ENCODE data around the gene KLHDC4. TPM values are rescaled to one million over a fixed set of nuclear protein-coding genes. Genes with fewer than 3 reads are reported as not detected.
A peak's percentile ranks its signal among the peaks of the same experiment; 100 is the strongest.

The KLHDC4 gene
- total and polyA plus RNA-seq, 10 of the 15 experiments (the other 5 are each of a cell fraction or from before 2014, with no cell fraction given): 0.80 to 62.1 (median 32.8) TPM

DNA sequence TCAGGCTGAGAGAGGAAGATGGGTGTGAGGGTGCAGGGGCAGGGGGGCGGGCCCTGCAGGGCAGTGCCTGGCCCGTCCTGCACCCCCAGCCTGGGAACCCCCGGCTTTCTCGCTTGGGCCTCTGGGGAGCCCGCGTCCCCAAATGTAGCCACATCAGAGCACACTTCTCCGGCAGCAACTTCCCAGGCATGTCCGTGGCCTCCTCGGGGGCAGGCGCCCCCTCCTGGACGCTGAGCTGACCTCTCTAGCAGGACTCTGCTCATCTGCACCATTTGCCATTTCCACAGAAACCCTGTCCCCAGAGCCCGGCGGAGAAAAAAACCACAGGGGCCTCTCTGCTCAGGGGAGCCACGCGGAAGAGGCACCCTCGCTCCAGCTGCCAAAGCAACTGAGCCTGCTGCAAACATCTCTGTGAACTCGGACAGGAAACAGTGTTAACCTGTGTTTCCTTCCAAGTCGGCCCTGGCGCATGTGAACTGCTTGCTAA lies 63.4 kb downstream of the KLHDC4 start (continued):
- peak; percentile 40; the same call in 1 of the 2 replicates for TF ChIP-seq FOXM1 (IDR thresholded peaks at IDR 0.05; ENCODE audit: low read depth, low read length)
- no peak for TF ChIP-seq RBBP5 (conservative IDR thresholded peaks at IDR 0.05)
- TF ChIP-seq POLR2AphosphoS5 (IDR thresholded peaks at IDR 0.05; ENCODE audit: low read length): no peak
- TF ChIP-seq, protein P1, sequence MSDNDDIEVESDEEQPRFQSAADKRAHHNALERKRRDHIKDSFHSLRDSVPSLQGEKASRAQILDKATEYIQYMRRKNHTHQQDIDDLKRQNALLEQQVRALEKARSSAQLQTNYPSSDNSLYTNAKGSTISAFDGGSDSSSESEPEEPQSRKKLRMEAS (IDR thresholded peaks at IDR 0.05; ENCODE audit: low read depth, low read length): no peak
- no peak for TF ChIP-seq KLF5 (IDR thresholded peaks at IDR 0.05; ENCODE audit: partially characterized antibody)
- peak; percentile 54 for TF ChIP-seq RAD21 (IDR thresholded peaks at IDR 0.05; ENCODE audit: insufficient read depth, low read depth, low read length)
- TF ChIP-seq MXI1 (IDR thresholded peaks at IDR 0.05; ENCODE audit: low read depth, low read length): 0 out of 2 replicates have a peak, but pooled peaks have one; percentile 21
- TF ChIP-seq ZNF207 (IDR thresholded peaks at IDR 0.05; ENCODE audit: borderline replicate concordance): no peak
- TF ChIP-seq CREB1 (IDR thresholded peaks at IDR 0.05; ENCODE audit: low read depth): peak; percentile 29; the same call in 1 of the 2 replicates
- TF ChIP-seq IKZF1 (conservative IDR thresholded peaks at IDR 0.05): 0 out of 2 replicates have a peak, but pooled peaks have one; percentile 26
- TF ChIP-seq, protein P2, sequence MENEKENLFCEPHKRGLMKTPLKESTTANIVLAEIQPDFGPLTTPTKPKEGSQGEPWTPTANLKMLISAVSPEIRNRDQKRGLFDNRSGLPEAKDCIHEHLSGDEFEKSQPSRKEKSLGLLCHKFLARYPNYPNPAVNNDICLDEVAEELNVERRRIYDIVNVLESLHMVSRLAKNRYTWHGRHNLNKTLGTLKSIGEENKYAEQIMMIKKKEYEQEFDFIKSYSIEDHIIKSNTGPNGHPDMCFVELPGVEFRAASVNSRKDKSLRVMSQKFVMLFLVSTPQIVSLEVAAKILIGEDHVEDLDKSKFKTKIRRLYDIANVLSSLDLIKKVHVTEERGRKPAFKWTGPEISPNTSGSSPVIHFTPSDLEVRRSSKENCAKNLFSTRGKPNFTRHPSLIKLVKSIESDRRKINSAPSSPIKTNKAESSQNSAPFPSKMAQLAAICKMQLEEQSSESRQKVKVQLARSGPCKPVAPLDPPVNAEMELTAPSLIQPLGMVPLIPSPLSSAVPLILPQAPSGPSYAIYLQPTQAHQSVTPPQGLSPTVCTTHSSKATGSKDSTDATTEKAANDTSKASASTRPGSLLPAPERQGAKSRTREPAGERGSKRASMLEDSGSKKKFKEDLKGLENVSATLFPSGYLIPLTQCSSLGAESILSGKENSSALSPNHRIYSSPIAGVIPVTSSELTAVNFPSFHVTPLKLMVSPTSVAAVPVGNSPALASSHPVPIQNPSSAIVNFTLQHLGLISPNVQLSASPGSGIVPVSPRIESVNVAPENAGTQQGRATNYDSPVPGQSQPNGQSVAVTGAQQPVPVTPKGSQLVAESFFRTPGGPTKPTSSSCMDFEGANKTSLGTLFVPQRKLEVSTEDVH (IDR thresholded peaks at IDR 0.05; ENCODE audit: low read depth, partially characterized antibody): no peak
- peak; percentile 42; the same call in 1 of the 2 replicates for TF ChIP-seq ZNF384 (IDR thresholded peaks at IDR 0.05; ENCODE audit: borderline replicate concordance, low read depth, low read length)
- TF ChIP-seq GATAD2B (conservative IDR thresholded peaks at IDR 0.05; ENCODE audit: low read depth): peak; percentile 62; the same call in 1 of the 2 replicates
- no peak for TF ChIP-seq MEF2A (IDR thresholded peaks at IDR 0.05; ENCODE audit: insufficient read depth, low read depth, low read length)
- peak; percentile 54; the same call in 1 of the 2 replicates for TF ChIP-seq SMC3 (IDR thresholded peaks at IDR 0.05; ENCODE audit: borderline replicate concordance, low read length)
- 0 out of 2 replicates have a peak, but pooled peaks have one; percentile 11 for TF ChIP-seq SPI1 (IDR thresholded peaks at IDR 0.05; ENCODE audit: borderline replicate concordance, insufficient read depth, low read depth, low read length)
- TF ChIP-seq CREM (IDR thresholded peaks at IDR 0.05; ENCODE audit: low read depth): 0 out of 2 replicates have a peak, but pooled peaks have one; percentile 24
- TF ChIP-seq, protein P3, sequence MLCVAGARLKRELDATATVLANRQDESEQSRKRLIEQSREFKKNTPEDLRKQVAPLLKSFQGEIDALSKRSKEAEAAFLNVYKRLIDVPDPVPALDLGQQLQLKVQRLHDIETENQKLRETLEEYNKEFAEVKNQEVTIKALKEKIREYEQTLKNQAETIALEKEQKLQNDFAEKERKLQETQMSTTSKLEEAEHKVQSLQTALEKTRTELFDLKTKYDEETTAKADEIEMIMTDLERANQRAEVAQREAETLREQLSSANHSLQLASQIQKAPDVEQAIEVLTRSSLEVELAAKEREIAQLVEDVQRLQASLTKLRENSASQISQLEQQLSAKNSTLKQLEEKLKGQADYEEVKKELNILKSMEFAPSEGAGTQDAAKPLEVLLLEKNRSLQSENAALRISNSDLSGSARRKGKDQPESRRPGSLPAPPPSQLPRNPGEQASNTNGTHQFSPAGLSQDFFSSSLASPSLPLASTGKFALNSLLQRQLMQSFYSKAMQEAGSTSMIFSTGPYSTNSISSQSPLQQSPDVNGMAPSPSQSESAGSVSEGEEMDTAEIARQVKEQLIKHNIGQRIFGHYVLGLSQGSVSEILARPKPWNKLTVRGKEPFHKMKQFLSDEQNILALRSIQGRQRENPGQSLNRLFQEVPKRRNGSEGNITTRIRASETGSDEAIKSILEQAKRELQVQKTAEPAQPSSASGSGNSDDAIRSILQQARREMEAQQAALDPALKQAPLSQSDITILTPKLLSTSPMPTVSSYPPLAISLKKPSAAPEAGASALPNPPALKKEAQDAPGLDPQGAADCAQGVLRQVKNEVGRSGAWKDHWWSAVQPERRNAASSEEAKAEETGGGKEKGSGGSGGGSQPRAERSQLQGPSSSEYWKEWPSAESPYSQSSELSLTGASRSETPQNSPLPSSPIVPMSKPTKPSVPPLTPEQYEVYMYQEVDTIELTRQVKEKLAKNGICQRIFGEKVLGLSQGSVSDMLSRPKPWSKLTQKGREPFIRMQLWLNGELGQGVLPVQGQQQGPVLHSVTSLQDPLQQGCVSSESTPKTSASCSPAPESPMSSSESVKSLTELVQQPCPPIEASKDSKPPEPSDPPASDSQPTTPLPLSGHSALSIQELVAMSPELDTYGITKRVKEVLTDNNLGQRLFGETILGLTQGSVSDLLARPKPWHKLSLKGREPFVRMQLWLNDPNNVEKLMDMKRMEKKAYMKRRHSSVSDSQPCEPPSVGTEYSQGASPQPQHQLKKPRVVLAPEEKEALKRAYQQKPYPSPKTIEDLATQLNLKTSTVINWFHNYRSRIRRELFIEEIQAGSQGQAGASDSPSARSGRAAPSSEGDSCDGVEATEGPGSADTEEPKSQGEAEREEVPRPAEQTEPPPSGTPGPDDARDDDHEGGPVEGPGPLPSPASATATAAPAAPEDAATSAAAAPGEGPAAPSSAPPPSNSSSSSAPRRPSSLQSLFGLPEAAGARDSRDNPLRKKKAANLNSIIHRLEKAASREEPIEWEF (IDR thresholded peaks at IDR 0.05; ENCODE audit: insufficient replicate concordance, low read depth, low read length): no peak
- TF ChIP-seq SREBF2 (IDR thresholded peaks at IDR 0.05; ENCODE audit: low read length): no peak
- peak; percentile 90 for TF ChIP-seq TCF7 (IDR thresholded peaks at IDR 0.05; ENCODE audit: borderline replicate concordance)
- TF ChIP-seq FOS (IDR thresholded peaks at IDR 0.05; ENCODE audit: borderline replicate concordance, extremely low read depth, insufficient read length): no peak
- no peak for TF ChIP-seq STAT1 (conservative IDR thresholded peaks at IDR 0.05)
- TF ChIP-seq NRF1 (conservative IDR thresholded peaks at IDR 0.05; ENCODE audit: low read depth, low read length): no peak
- peak; percentile 60 for TF ChIP-seq EED (IDR thresholded peaks at IDR 0.05; ENCODE audit: low read depth)

All from GM12878 (cell line).